Upper lobe of left lung (tissue), 6 donors: ENCODE data around the gene LGALS4. TPM values are rescaled to one million over a fixed set of nuclear protein-coding genes. Genes with fewer than 3 reads are reported as not detected.
"Not testable (repeated sequence)": the region's sequence is repeated elsewhere in the genome, so short reads cannot be mapped to it uniquely, and the experiment has no call there.

ENCODE experiments used
- ATAC-seq, 2 donors: fragments of 200-7000 bp; cut with Tn5 transposase; one replicate each; pipeline ENCODE4 v1.9.1; 2022; ENCODE audit warnings: mild to moderate bottlenecking in 2 of 2, moderate library complexity in 2 of 2; ENCODE audit not compliant: low FRiP score in 2 of 2
- DNase-seq, 2 donors: peaks; one replicate each; pipeline ENCODE4 v3.0.0-alpha.2; 2019 to 2020
- H3K27ac ChIP-seq, 4 donors: fragments of 200-600 bp; sonication (generic); one replicate each; pipeline ENCODE4 v1.5.1; 2016 to 2019
- H3K27me3 ChIP-seq, 4 donors: fragments of 200-600 bp; sonication (generic); one replicate each; pipeline ENCODE4 v1.5.1; 2017 to 2019
- H3K36me3 ChIP-seq, 4 donors: fragments of 200-600 bp; sonication (generic); one replicate each; pipeline ENCODE4 v1.5.1; 2016 to 2019
- H3K4me1 ChIP-seq, 4 donors: fragments of 200-600 bp; sonication (generic); one replicate each; pipeline ENCODE4 v1.5.1; 2018 to 2019
- H3K4me3 ChIP-seq, 4 donors: fragments of 200-600 bp; sonication (generic); one replicate each; pipeline ENCODE4 v1.5.1; 2017 to 2019; ENCODE audit warnings: mild to moderate bottlenecking in 2 of 4, moderate library complexity in 1 of 4
- H3K9me3 ChIP-seq, 4 donors: fragments of 200-600 bp; sonication (generic); one replicate each; pipeline ENCODE4 v1.5.1; 2018 to 2019
- CTCF ChIP-seq, 6 experiments: fragments of 450-650 bp in 4 of 6; fragments of 200-600 bp in 2 of 6; sonication (generic) in 2 of 6; IDR thresholded peaks; one replicate each; pipeline ENCODE4 v1.5.1; 2016 to 2019; ENCODE audit warnings: antibody characterized with exemption in 6 of 6
- EP300 ChIP-seq, 4 donors: sonication (generic); formaldehyde crosslinking; IDR thresholded peaks; one replicate each; pipeline ENCODE4 v1.5.1; 2017; ENCODE audit warnings: antibody characterized with exemption in 4 of 4, control low read depth in 2 of 4
- POLR2A ChIP-seq, 4 donors: fragments of 450-650 bp; IDR thresholded peaks; one replicate each; pipeline ENCODE4 v1.5.1; 2016 to 2017; ENCODE audit warnings: antibody characterized with exemption in 4 of 4, mild to moderate bottlenecking in 2 of 4
- POLR2AphosphoS5 ChIP-seq, 2 donors: sonication (generic); formaldehyde crosslinking; IDR thresholded peaks; one replicate each; pipeline ENCODE4 v1.5.1; 2017; ENCODE audit warnings: antibody characterized with exemption in 2 of 2
- WGBS, 2 donors: methylation state at CpG; one replicate each; pipeline ENCODE4 v1.1.5; 2017 to 2018; 5-methylcytosine and 5-hydroxymethylcytosine counted together
- total RNA-seq, 6 donors: library from RNA; depleted of rRNA in 4 of 6; stranded (reverse); fragments of >200 nt in 4 of 6; gene quantifications; one replicate each; pipeline versions ENCODE4 v1.1.0 to v1.2.1, GENCODE V29; 2016 to 2021
- donor health status: DM: no; HTN: no; CAD: no; lungs with moderate emphysema.
- donor health status: DM: no; HTN: yes; CAD: no; lungs with severe emphysema.

The LGALS4 gene
- total RNA-seq, 6 donors from 2014 or later, result 3.1 to 12.3 (median 5.0) TPM

- H3K4me1 ChIP-seq, result peaks cover 0 to 3% (median 1%) of the 10 kb centered on the region in 4 donors
- no peaks in the 10 kb centered on the region for H3K27me3 ChIP-seq
- no peak overlapping the region for H3K27ac ChIP-seq
- no peaks in the 10 kb centered on the region for H3K9me3 ChIP-seq
- ATAC-seq, result no peak
- H3K36me3 ChIP-seq, result peaks cover 0 to 11% (median 0%) of the 10 kb centered on the region in 4 donors
- DNase-seq, result no peak
- no peak for TF ChIP-seq POLR2A (IDR thresholded peaks at IDR 0.05)
- no peak for TF ChIP-seq EP300 (IDR thresholded peaks at IDR 0.05)
- TF ChIP-seq POLR2AphosphoS5 (IDR thresholded peaks at IDR 0.05), result no peak
- no peak for TF ChIP-seq CTCF (IDR thresholded peaks at IDR 0.05)
- 88 to 95% methylated on average over 5 of the region's 5 CpGs for WGBS, 2 donors
- H3K4me3 ChIP-seq, result no peak overlapping the region
Observed at GRCh38 chr19:38800577-38801347, 12.0 kb downstream of the LGALS4 start.

- H3K9me3 ChIP-seq, result no peaks in the 10 kb centered on the region
- H3K36me3 ChIP-seq, result peaks cover 0 to 11% (median 0%) of the 10 kb centered on the region in 4 donors
- H3K4me1 ChIP-seq, result no peaks in the 10 kb centered on the region
- DNase-seq (no peak), ATAC-seq (no peak)
- 87 to 90% methylated on average over 10 of the region's 10 CpGs for WGBS, 2 donors
- H3K27me3 ChIP-seq, result no peaks in the 10 kb centered on the region
- TF ChIP-seq POLR2AphosphoS5 (IDR thresholded peaks at IDR 0.05) (no peak), CTCF (IDR thresholded peaks at IDR 0.05) (no peak), EP300 (IDR thresholded peaks at IDR 0.05) (no peak)
- H3K27ac ChIP-seq, result no peak overlapping the region
- H3K4me3 ChIP-seq, result no peak overlapping the region
Observed at GRCh38 chr19:38799104-38799503, 13.6 kb downstream of the LGALS4 start.

- not testable (repeated sequence) for ATAC-seq, H3K27me3 ChIP-seq, H3K36me3 ChIP-seq, H3K4me3 ChIP-seq, H3K4me1 ChIP-seq, H3K27ac ChIP-seq, H3K9me3 ChIP-seq
- peak in 1 of 2 donors; percentile 64 for DNase-seq
- no CpG with 5 or more reads among the region's 33 CpGs for WGBS, 2 donors
Observed at GRCh38 chr19:38797781-38798180, 15.0 kb downstream of the LGALS4 start.

GRCh38 chr19:38796154-38796553 lies 16.6 kb downstream of the LGALS4 start:
- no peaks in the 10 kb centered on the region for H3K36me3 ChIP-seq
- 44 to 96% methylated on average over 2 of the region's 2 CpGs for WGBS, 2 donors
- H3K4me1 ChIP-seq, result peaks cover 3 to 8% (median 7%) of the 10 kb centered on the region in 4 donors
- no peak overlapping the region for H3K4me3 ChIP-seq
- ATAC-seq (no peak), DNase-seq (no peak)
- no peak for TF ChIP-seq CTCF (IDR thresholded peaks at IDR 0.05)
- H3K9me3 ChIP-seq, result no peaks in the 10 kb centered on the region
- no peak overlapping the region for H3K27ac ChIP-seq
- H3K27me3 ChIP-seq, result no peaks in the 10 kb centered on the region

- no peak for ATAC-seq
- 95 to 99% methylated on average over 4 of the region's 4 CpGs for WGBS, 2 donors
- DNase-seq, result no peak
- Histone ChIP-seq H3K27me3 (no peaks in the 10 kb centered on the region), H3K36me3 (no peaks in the 10 kb centered on the region), H3K4me1 (peaks cover 3 to 8% (median 7%) of the 10 kb centered on the region in 4 donors), H3K9me3 (no peaks in the 10 kb centered on the region), H3K4me3 (no peak overlapping the region), H3K27ac (no peak overlapping the region)
- TF ChIP-seq POLR2A (IDR thresholded peaks at IDR 0.05) (no peak), EP300 (IDR thresholded peaks at IDR 0.05) (no peak)
Observed at GRCh38 chr19:38795549-38795948, 17.2 kb downstream of the LGALS4 start.

GRCh38 chr19:38793671-38794070 lies 19.1 kb downstream of the LGALS4 start:
- Histone ChIP-seq H3K36me3 (no peaks in the 10 kb centered on the region), H3K4me1 (peaks cover 3 to 8% (median 7%) of the 10 kb centered on the region in 4 donors), H3K4me3 (no peak overlapping the region), H3K9me3 (no peaks in the 10 kb centered on the region), H3K27me3 (no peaks in the 10 kb centered on the region), H3K27ac (no peak overlapping the region)
- no peak for TF ChIP-seq CTCF (IDR thresholded peaks at IDR 0.05)
- TF ChIP-seq POLR2A (IDR thresholded peaks at IDR 0.05), result no peak
- TF ChIP-seq EP300 (IDR thresholded peaks at IDR 0.05), result no peak
- TF ChIP-seq POLR2AphosphoS5 (IDR thresholded peaks at IDR 0.05), result no peak
- DNase-seq (no peak), ATAC-seq (no peak)
- WGBS, 2 donors, result 89 to 96% methylated on average over 4 to 5 of the region's 5 CpGs
